MCF 10A (cell line): ENCODE measurements around the gene GSK3B. TPM values are rescaled to one million over a fixed set of nuclear protein-coding genes. Genes with fewer than 3 reads are reported as not detected.
"Not testable (repeated sequence)": the region's sequence is repeated elsewhere in the genome, so short reads cannot be mapped to it uniquely, and the experiment has no call there.

ENCODE experiments used
- BruUV-seq: library from RNA; stranded (reverse); fragments of 400-500 nt; replicated peaks from 2 replicates; lab custom pipeline; 2021; lab: Mats Ljungman, UMichigan
- CTCF ChIA-PET: fragments of 300-600 bp; sonication (Branson Sonifier 250); formaldehyde crosslinking; extraction: SDS; loops from one replicate; lab custom pipeline; 2021; ENCODE audit warnings: antibody characterized with exemption, inconsistent platforms; lab: Yijun Ruan, JAX
- POLR2A ChIA-PET: fragments of 300-600, 350-650 bp; sonication (Branson Sonifier 250); formaldehyde crosslinking; extraction: SDS; loops from one replicate; lab custom pipeline; 2020; ENCODE audit warnings: antibody characterized with exemption, inconsistent platforms; lab: Yijun Ruan, JAX
- DNase-seq: peaks from one replicate; pipeline ENCODE4 v3.0.0-alpha.2; 2018; ENCODE audit not compliant: unreplicated experiment
- H3K27ac Mint-ChIP-seq: one replicate; pipeline ENCODE4 v1.8.0; 2022; ENCODE audit warnings: mild to moderate bottlenecking, low read depth, mixed read lengths; ENCODE audit not compliant: unreplicated experiment
- H3K27me3 Mint-ChIP-seq: one replicate; pipeline ENCODE4 v1.8.0; 2022; ENCODE audit warnings: mixed read lengths; ENCODE audit not compliant: insufficient read depth, unreplicated experiment
- H3K36me3 Mint-ChIP-seq: one replicate; pipeline ENCODE4 v1.8.0; 2022; ENCODE audit warnings: mild to moderate bottlenecking, moderate library complexity, mixed read lengths; ENCODE audit not compliant: insufficient read depth, unreplicated experiment
- H3K4me1 Mint-ChIP-seq: one replicate; pipeline ENCODE4 v1.8.0; 2022; ENCODE audit warnings: mixed read lengths; ENCODE audit not compliant: insufficient read depth, unreplicated experiment
- H3K4me3 Mint-ChIP-seq: one replicate; pipeline ENCODE4 v1.8.0; 2022; ENCODE audit warnings: mild to moderate bottlenecking, moderate library complexity, mixed read lengths; ENCODE audit not compliant: unreplicated experiment
- H3K9me3 Mint-ChIP-seq: one replicate; pipeline ENCODE4 v1.8.0; 2022; ENCODE audit warnings: mixed read lengths; ENCODE audit not compliant: unreplicated experiment
- intact Hi-C: fragments of 100-400 bp; cut with micrococcal nuclease; formaldehyde crosslinking; loops from 2 replicates; pipeline ENCODE4 v1.14.1; 2022
- total RNA-seq: library from RNA; stranded (reverse); gene quantifications from 2 replicates; pipeline ENCODE4 v1.2.3, GENCODE V29; 2022
- TF ChIP-seq, protein P1 (sequence below): fragments of 200-600 bp; IDR thresholded peaks from one replicate; pipeline ENCODE4 v1.8.0; 2022; ENCODE audit warnings: antibody characterized with exemption, mild to moderate bottlenecking; ENCODE audit not compliant: unreplicated experiment

GSK3B gene
- total RNA-seq, 1 experiment from 2014 or later, result 71.5 TPM

DNA sequence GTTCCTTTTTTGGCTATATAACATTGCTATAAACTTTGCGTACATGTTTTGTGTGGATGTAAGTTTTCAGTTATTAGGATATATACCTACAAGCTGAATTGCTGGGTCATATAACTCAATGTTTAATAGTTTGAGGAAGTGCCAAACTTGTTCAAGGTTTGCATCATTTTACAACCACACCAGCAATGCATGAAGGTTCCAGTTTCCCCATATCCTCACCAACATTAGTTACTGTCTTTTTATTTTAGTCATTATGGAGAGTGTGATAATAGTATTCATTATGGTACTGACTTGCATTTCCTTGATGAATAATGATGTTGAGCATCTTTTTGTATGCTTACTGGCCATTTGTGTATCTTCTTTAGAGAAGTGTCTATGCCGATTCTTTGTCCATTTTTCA, 200.1 kb downstream of the GSK3B start:
- Mint-ChIP-seq H3K27ac (no peak overlapping the region), H3K27me3 (no peaks in the 10 kb centered on the region), H3K4me1 (peaks cover 8% of the 10 kb centered on the region), H3K4me3 (no peak overlapping the region), H3K9me3 (peaks cover 3% of the 10 kb centered on the region), H3K36me3 (peaks cover 78% of the 10 kb centered on the region)
- BruUV-seq, result no TSS peak
- TF ChIP-seq, protein P1, sequence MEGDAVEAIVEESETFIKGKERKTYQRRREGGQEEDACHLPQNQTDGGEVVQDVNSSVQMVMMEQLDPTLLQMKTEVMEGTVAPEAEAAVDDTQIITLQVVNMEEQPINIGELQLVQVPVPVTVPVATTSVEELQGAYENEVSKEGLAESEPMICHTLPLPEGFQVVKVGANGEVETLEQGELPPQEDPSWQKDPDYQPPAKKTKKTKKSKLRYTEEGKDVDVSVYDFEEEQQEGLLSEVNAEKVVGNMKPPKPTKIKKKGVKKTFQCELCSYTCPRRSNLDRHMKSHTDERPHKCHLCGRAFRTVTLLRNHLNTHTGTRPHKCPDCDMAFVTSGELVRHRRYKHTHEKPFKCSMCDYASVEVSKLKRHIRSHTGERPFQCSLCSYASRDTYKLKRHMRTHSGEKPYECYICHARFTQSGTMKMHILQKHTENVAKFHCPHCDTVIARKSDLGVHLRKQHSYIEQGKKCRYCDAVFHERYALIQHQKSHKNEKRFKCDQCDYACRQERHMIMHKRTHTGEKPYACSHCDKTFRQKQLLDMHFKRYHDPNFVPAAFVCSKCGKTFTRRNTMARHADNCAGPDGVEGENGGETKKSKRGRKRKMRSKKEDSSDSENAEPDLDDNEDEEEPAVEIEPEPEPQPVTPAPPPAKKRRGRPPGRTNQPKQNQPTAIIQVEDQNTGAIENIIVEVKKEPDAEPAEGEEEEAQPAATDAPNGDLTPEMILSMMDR, result no peak
- ChIA-PET POLR2A (interaction anchor here (1.0 to 4.7 kb wide), 2 partner anchors 201 to 276 kb away, joined by 4 to 36 read pairs; partner anchors contain the start of gene GSK3B), CTCF (interaction anchor here (0.6 to 5.1 kb wide), 9 partner anchors 36 to 523 kb away, joined by 3 to 78 read pairs (median 5); no protein-coding TSS in a partner anchor)
- intact Hi-C loops, result no loop called here
- no peak for DNase-seq

DNA sequence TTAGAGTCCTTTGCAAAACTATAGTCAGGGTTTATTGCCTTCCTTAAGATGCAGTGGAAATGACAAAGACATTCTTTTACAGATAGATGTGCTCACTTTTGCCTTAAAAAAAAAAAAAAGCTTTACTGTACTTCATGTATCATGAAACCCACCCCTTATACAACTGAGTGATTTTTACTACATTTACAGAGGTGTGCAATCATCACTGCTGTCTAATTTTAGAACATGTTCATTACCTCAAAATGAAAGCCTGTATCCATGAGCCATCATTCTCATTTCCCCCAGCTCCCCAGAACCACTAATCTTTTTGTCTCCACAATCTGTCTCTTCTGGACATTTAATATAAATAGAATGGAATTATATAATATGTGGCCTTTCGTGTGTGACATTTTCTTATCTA, 200.5 kb downstream of the GSK3B start:
- ChIA-PET POLR2A (interaction anchor here (1.0 to 4.7 kb wide), 2 partner anchors 201 to 277 kb away, joined by 4 to 36 read pairs; partner anchors contain the start of gene GSK3B), CTCF (interaction anchor here (0.6 to 5.1 kb wide), 14 partner anchors 36 to 523 kb away, joined by 3 to 78 read pairs (median 4); no protein-coding TSS in a partner anchor)
- Mint-ChIP-seq H3K4me3 (no peak overlapping the region), H3K36me3 (peaks cover 78% of the 10 kb centered on the region), H3K27me3 (no peaks in the 10 kb centered on the region), H3K4me1 (peaks cover 8% of the 10 kb centered on the region), H3K9me3 (peaks cover 6% of the 10 kb centered on the region), H3K27ac (no peak overlapping the region)
- TF ChIP-seq, protein P1, result no peak
- no peak for DNase-seq
- BruUV-seq, result no TSS peak
- intact Hi-C loops, result no loop called here

DNA sequence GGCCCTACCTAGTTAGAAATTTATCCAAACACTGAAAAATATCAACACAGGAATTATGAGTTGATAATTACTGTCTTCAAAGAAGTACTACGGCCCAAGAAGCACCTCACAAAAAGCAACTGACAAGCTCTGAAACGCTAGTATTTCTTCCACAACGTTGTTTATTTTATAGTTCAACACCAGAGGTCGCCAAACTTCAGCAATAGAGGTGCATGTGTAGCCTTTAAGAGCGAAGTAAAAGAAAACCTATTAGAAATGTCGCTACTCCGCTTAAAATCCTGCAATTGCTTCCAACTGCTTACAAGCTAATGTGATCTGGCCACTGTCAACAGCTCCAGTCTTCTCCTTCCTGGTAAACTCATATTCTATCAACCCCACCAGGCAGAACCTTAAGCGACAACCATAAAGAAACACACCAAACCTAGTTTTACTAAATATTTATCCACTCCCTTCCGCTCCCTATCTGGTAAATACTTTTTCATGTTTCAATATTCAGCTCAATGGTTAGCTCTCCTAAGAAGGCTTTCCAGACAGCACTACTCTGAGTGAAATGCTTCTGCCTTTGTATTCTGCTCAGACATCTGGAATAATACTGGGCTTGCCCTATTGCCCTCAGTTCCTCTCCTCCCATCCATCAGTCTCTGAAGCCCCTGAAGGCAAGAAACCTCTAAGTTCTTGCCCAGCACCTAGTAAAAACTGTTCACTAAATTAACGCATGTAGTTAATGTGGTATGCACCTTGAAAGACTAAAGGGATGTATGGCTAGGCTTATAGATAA, 202.1 kb downstream of the GSK3B start:
- TF ChIP-seq, protein P1, result peak; percentile 53
- no peak overlapping the region for H3K4me3 Mint-ChIP-seq

DNA sequence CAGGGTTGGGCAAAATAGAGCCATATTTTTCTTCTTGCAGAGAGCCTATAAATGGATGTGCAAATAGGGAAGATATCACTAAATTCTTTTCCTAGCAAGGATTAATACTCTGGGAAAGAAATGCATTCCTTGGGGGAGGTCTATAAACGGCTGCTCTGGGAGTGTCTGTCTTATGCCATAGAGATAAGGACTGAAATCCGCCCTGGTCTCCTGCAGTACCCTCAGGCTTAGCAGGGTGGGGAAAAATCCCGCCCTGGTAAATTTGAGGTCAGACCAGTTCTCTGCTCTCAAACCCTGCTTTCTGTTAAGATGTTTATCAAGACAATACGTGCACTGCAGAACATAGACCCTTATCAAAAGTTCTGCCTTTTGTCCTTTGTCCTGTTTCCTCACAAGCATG, 205.6 kb downstream of the GSK3B start:
- H3K9me3 Mint-ChIP-seq, DNase-seq, CTCF ChIA-PET, POLR2A ChIA-PET, H3K27ac Mint-ChIP-seq, intact Hi-C loops, H3K27me3 Mint-ChIP-seq, BruUV-seq, H3K4me3 Mint-ChIP-seq: not testable (repeated sequence)
- Mint-ChIP-seq H3K36me3 (peaks cover 45% of the 10 kb centered on the region), H3K4me1 (peaks cover 16% of the 10 kb centered on the region)

More for the DNA sequence above, 202.1 kb downstream of the GSK3B start:
- peaks cover 6% of the 10 kb centered on the region for H3K9me3 Mint-ChIP-seq
- CTCF ChIA-PET, result interaction anchor here (0.5 to 5.1 kb wide), 46 partner anchors 11 to 699 kb away, joined by 3 to 78 read pairs (median 4); partner anchors contain the start of gene GSK3B
- BruUV-seq, result no TSS peak
- intact Hi-C loops, result loop anchor here (1.0 kb wide), 4 partner anchors 202 to 306 kb away; partner anchors contain the start of gene GSK3B
- peak; percentile 75 for DNase-seq
- peaks cover 8% of the 10 kb centered on the region for H3K4me1 Mint-ChIP-seq
- POLR2A ChIA-PET, result interaction anchor here (0.6 to 4.7 kb wide), 6 partner anchors 203 to 594 kb away, joined by 3 to 36 read pairs (median 4); partner anchors contain the start of genes GSK3B and LRRC58
- no peaks in the 10 kb centered on the region for H3K27me3 Mint-ChIP-seq
- peaks cover 77% of the 10 kb centered on the region for H3K36me3 Mint-ChIP-seq
- no peak overlapping the region for H3K27ac Mint-ChIP-seq
